MCF 10A (cell line): ENCODE data around the gene SP7. TPM values are rescaled to one million over a fixed set of nuclear protein-coding genes. Genes with fewer than 3 reads are reported as not detected.

ENCODE experiments used
- BruUV-seq: library from RNA; stranded (reverse); fragments of 400-500 nt; replicated peaks from 2 replicates; lab custom pipeline; 2021; lab: Mats Ljungman, UMichigan
- CTCF ChIA-PET: fragments of 300-600 bp; sonication (Branson Sonifier 250); formaldehyde crosslinking; extraction: SDS; loops from one replicate; lab custom pipeline; 2021; ENCODE audit warnings: antibody characterized with exemption, inconsistent platforms; lab: Yijun Ruan, JAX
- POLR2A ChIA-PET: fragments of 300-600, 350-650 bp; sonication (Branson Sonifier 250); formaldehyde crosslinking; extraction: SDS; loops from one replicate; lab custom pipeline; 2020; ENCODE audit warnings: antibody characterized with exemption, inconsistent platforms; lab: Yijun Ruan, JAX
- DNase-seq: peaks from one replicate; pipeline ENCODE4 v3.0.0-alpha.2; 2018; ENCODE audit not compliant: unreplicated experiment
- H3K27ac Mint-ChIP-seq: one replicate; pipeline ENCODE4 v1.8.0; 2022; ENCODE audit warnings: mild to moderate bottlenecking, low read depth, mixed read lengths; ENCODE audit not compliant: unreplicated experiment
- H3K27me3 Mint-ChIP-seq: one replicate; pipeline ENCODE4 v1.8.0; 2022; ENCODE audit warnings: mixed read lengths; ENCODE audit not compliant: insufficient read depth, unreplicated experiment
- H3K36me3 Mint-ChIP-seq: one replicate; pipeline ENCODE4 v1.8.0; 2022; ENCODE audit warnings: mild to moderate bottlenecking, moderate library complexity, mixed read lengths; ENCODE audit not compliant: insufficient read depth, unreplicated experiment
- H3K4me1 Mint-ChIP-seq: one replicate; pipeline ENCODE4 v1.8.0; 2022; ENCODE audit warnings: mixed read lengths; ENCODE audit not compliant: insufficient read depth, unreplicated experiment
- H3K4me3 Mint-ChIP-seq: one replicate; pipeline ENCODE4 v1.8.0; 2022; ENCODE audit warnings: mild to moderate bottlenecking, moderate library complexity, mixed read lengths; ENCODE audit not compliant: unreplicated experiment
- H3K9me3 Mint-ChIP-seq: one replicate; pipeline ENCODE4 v1.8.0; 2022; ENCODE audit warnings: mixed read lengths; ENCODE audit not compliant: unreplicated experiment
- CTCF ChIP-seq: fragments of 200-600 bp; IDR thresholded peaks from one replicate; pipeline ENCODE4 v1.8.0; 2022; ENCODE audit warnings: antibody characterized with exemption, mild to moderate bottlenecking; ENCODE audit not compliant: unreplicated experiment
- intact Hi-C: fragments of 100-400 bp; cut with micrococcal nuclease; formaldehyde crosslinking; loops from 2 replicates; pipeline ENCODE4 v1.14.1; 2022
- total RNA-seq: library from RNA; stranded (reverse); gene quantifications from 2 replicates; pipeline ENCODE4 v1.2.3, GENCODE V29; 2022

The SP7 gene
- total RNA-seq, 1 experiment from 2014 or later: not detected

GRCh38 chr12:53380794-53381730 is 44.9 kb upstream of the SP7 start:
- CTCF ChIA-PET: interaction anchor here (0.5 to 7.2 kb wide), 18 partner anchors 9 to 97 kb away, joined by 3 to 135 read pairs (median 4); partner anchors contain the start of gene AAAS
- POLR2A ChIA-PET: interaction anchor here (0.6 to 5.3 kb wide), 20 partner anchors 9 to 128 kb away, joined by 3 to 65 read pairs (median 8); partner anchors contain the start of genes AAAS, PRR13 and TARBP2
- BruUV-seq: no TSS peak
- Mint-ChIP-seq H3K9me3 (no peaks in the 10 kb centered on the region), H3K36me3 (peaks cover 43% of the 10 kb centered on the region), H3K4me1 (peaks cover 30% of the 10 kb centered on the region), H3K4me3 (no peak overlapping the region), H3K27ac (no peak overlapping the region), H3K27me3 (no peaks in the 10 kb centered on the region)
- peak; percentile 74 for DNase-seq
- TF ChIP-seq CTCF: no peak
- intact Hi-C loops: loop anchor here (2.0 kb wide), 1 partner anchor 56 kb away; no protein-coding TSS in a partner anchor

GRCh38 chr12:53380104-53380793 is 44.1 kb upstream of the SP7 start, which contains the start of gene SP1:
TSS of gene SP1 (plus strand) at chr12:53380176. CDS start at chr12:53380292, 116 bp downstream.
- peak; percentile 91 for DNase-seq
- POLR2A ChIA-PET: interaction anchor here (0.7 to 5.3 kb wide), 39 partner anchors 11 to 900 kb away, joined by 3 to 65 read pairs (median 6); partner anchors contain the start of genes AAAS, AMHR2, EIF4B and HNRNPA1
- peaks cover 27% of the 10 kb centered on the region for H3K4me1 Mint-ChIP-seq

GRCh38 chr12:53379389-53380103 is 43.4 kb upstream of the SP7 start:
- no peaks in the 10 kb centered on the region for H3K9me3 Mint-ChIP-seq
- peak; percentile 100 for DNase-seq
- no peak for TF ChIP-seq CTCF
- intact Hi-C loops: loop anchor here (2.0 kb wide), 1 partner anchor 55 kb away; no protein-coding TSS in a partner anchor
- H3K36me3 Mint-ChIP-seq: peaks cover 28% of the 10 kb centered on the region
- H3K4me3 Mint-ChIP-seq: no peak overlapping the region
- H3K27me3 Mint-ChIP-seq: no peaks in the 10 kb centered on the region
- POLR2A ChIA-PET: interaction anchor here (0.6 to 5.3 kb wide), 40 partner anchors 11 to 901 kb away, joined by 3 to 49 read pairs (median 4); partner anchors contain the start of genes AAAS, AMHR2, ATF7 and EIF4B
- no TSS peak for BruUV-seq
- peaks cover 27% of the 10 kb centered on the region for H3K4me1 Mint-ChIP-seq
- CTCF ChIA-PET: interaction anchor here (0.6 to 3.3 kb wide), 8 partner anchors 27 to 308 kb away, joined by 3 to 26 read pairs (median 4); partner anchors contain the start of gene AAAS
- no peak overlapping the region for H3K27ac Mint-ChIP-seq

More at GRCh38 chr12:53380104-53380793, 44.1 kb upstream of the SP7 start, which contains the start of gene SP1:
- Mint-ChIP-seq H3K9me3 (no peaks in the 10 kb centered on the region), H3K27ac (no peak within 1 kb of the TSS), H3K27me3 (no peaks in the 10 kb centered on the region), H3K36me3 (peaks cover 35% of the 10 kb centered on the region), H3K4me3 (no peak within 1 kb of the TSS)
- intact Hi-C loops: loop anchor here (2.0 kb wide), 1 partner anchor 55 kb away; no protein-coding TSS in a partner anchor
- CTCF ChIA-PET: interaction anchor here (0.6 to 7.2 kb wide), 12 partner anchors 17 to 111 kb away, joined by 3 to 135 read pairs (median 9); partner anchors contain the start of gene AAAS
- TF ChIP-seq CTCF: no peak
- no TSS peak for BruUV-seq
